CD4-positive, alpha-beta T cell (primary cell): ENCODE measurements around the gene CTLA4. TPM values are rescaled to one million over a fixed set of nuclear protein-coding genes. Genes with fewer than 3 reads are reported as not detected.

ENCODE experiments used
- ATAC-seq: fragments of 200-7000 bp; cut with Tn5 transposase; one replicate; pipeline ENCODE4 v1.10.0; 2022; ENCODE audit warnings: mild to moderate bottlenecking; ENCODE audit not compliant: poor library complexity
- CTCF ChIA-PET: fragments of 350-600 bp; sonication (Branson Sonifier 250); formaldehyde crosslinking; loops from one replicate; lab custom pipeline; 2021; ENCODE audit warnings: antibody characterized with exemption, inconsistent platforms; lab: Charles Lee
- POLR2A ChIA-PET: fragments of 350-600 bp; sonication (Branson Sonifier 250); formaldehyde crosslinking; loops from one replicate; lab custom pipeline; 2021; ENCODE audit warnings: antibody characterized with exemption, inconsistent platforms; lab: Charles Lee
- DNase-seq, 14 experiments: peaks; one replicate each; pipeline ENCODE4 v3.0.0-alpha.2; 2013 to 2020; ENCODE audit warnings: mixed read lengths in 2 of 14
- H3K27ac ChIP-seq, 2 donors: one replicate each; pipeline versions ENCODE4 v1.5.1 to v1.7.0; 2013; ENCODE audit warnings: low read length in 2 of 2, low read depth in 1 of 2, mild to moderate bottlenecking in 1 of 2
- H3K27me3 ChIP-seq, 2 experiments: 1 replicate in 1 of 2; 2 replicates in 1 of 2; pipeline versions ENCODE4 v1.6.1 to v1.7.0; 2013; ENCODE audit warnings: low read length in 2 of 2, control low read depth in 1 of 2, mild to moderate bottlenecking in 1 of 2, moderate library complexity in 1 of 2; ENCODE audit not compliant: insufficient read depth in 2 of 2, control insufficient read depth in 1 of 2
- H3K36me3 ChIP-seq: one replicate; pipeline ENCODE4 v1.6.1; 2013; ENCODE audit warnings: low read length, control low read depth; ENCODE audit not compliant: insufficient read depth
- H3K4me1 ChIP-seq: one replicate; pipeline ENCODE4 v1.6.1; 2013; ENCODE audit warnings: low read length, control low read depth; ENCODE audit not compliant: insufficient read depth
- H3K4me3 ChIP-seq: one replicate; pipeline ENCODE4 v1.5.1; 2013; ENCODE audit warnings: mild to moderate bottlenecking, low read length, moderate library complexity
- H3K9me3 ChIP-seq, 2 experiments: 1 replicate in 1 of 2; 2 replicates in 1 of 2; pipeline versions ENCODE4 v1.6.1 to v1.7.0; 2013; ENCODE audit warnings: low read length in 2 of 2, mild to moderate bottlenecking in 2 of 2, control low read depth in 1 of 2, moderate library complexity in 1 of 2; ENCODE audit not compliant: control insufficient read depth in 1 of 2, insufficient read depth in 1 of 2
- H3K27ac Mint-ChIP-seq: one replicate; pipeline ENCODE4 v1.8.0; 2020; ENCODE audit warnings: mixed read lengths
- H3K27me3 Mint-ChIP-seq: one replicate; pipeline ENCODE4 v1.8.0; 2021; ENCODE audit warnings: mixed read lengths
- H3K36me3 Mint-ChIP-seq: one replicate; pipeline ENCODE4 v1.8.0; 2021; ENCODE audit warnings: low read depth, mixed read lengths
- H3K4me1 Mint-ChIP-seq: one replicate; pipeline ENCODE4 v1.8.0; 2021; ENCODE audit warnings: low read depth, mixed read lengths
- H3K4me3 Mint-ChIP-seq: one replicate; pipeline ENCODE4 v1.8.0; 2020; ENCODE audit warnings: mild to moderate bottlenecking, mixed read lengths
- H3K9me3 Mint-ChIP-seq: one replicate; pipeline ENCODE4 v1.8.0; 2020; ENCODE audit warnings: mixed read lengths
- CTCF ChIP-seq: fragments of 200-600 bp; IDR thresholded peaks from one replicate; pipeline ENCODE4 v1.8.0; 2022; ENCODE audit warnings: antibody characterized with exemption, mild to moderate bottlenecking
- intact Hi-C, 2 experiments: fragments of 100-400 bp; cut with DNase I in 1 of 2; cut with micrococcal nuclease in 1 of 2; formaldehyde crosslinking; loops; one replicate each; pipeline versions ENCODE4 v1.15.1 to v1.9.0; 2023 to 2025; cut with DNase I, micrococcal nuclease
- total RNA-seq, 174 experiments: library from RNA in 2 of 174; stranded (reverse) in 2 of 174; gene quantifications; one replicate each; pipeline ENCODE4 v1.2.3 and lab custom pipeline; 2021 to 2026

The CTLA4 gene
- total RNA-seq, 2 experiments from 2014 or later, result 49.8 to 52.0 TPM

- H3K36me3 ChIP-seq, result no peaks in the 10 kb centered on the region
- peak overlapping the region; percentile 25 for H3K4me3 Mint-ChIP-seq
- H3K27ac ChIP-seq, result peak overlapping the region in 1 of 2 donors; percentile 16
Observed at GRCh38 chr2:203861197-203861596, 6.4 kb upstream of the CTLA4 start.

GRCh38 chr2:203861607-203862006, 6.0 kb upstream of the CTLA4 start:
- H3K4me1 Mint-ChIP-seq, result peaks cover 66% of the 10 kb centered on the region
- H3K27me3 Mint-ChIP-seq, result no peaks in the 10 kb centered on the region
- H3K9me3 ChIP-seq, result peaks cover 0 to 3% of the 10 kb centered on the region in 2 experiments
- no peak overlapping the region for H3K4me3 ChIP-seq
- DNase-seq, result no peak
- CTCF ChIA-PET, result interaction anchor here (1.2 kb wide), 1 partner anchor 46 kb away, joined by 3 read pairs; no protein-coding TSS in a partner anchor
- H3K27me3 ChIP-seq, result no peaks in the 10 kb centered on the region
- TF ChIP-seq CTCF, result no peak
- intact Hi-C loops, result no loop called here
- POLR2A ChIA-PET, result interaction anchor here (0.7 to 4.5 kb wide), 7 partner anchors 8 to 96 kb away, joined by 3 to 37 read pairs (median 7); no protein-coding TSS in a partner anchor
- no peaks in the 10 kb centered on the region for H3K36me3 ChIP-seq
- peaks cover 29% of the 10 kb centered on the region for H3K4me1 ChIP-seq
- peak overlapping the region; percentile 67 for H3K27ac Mint-ChIP-seq
- no peak overlapping the region for H3K4me3 Mint-ChIP-seq
- H3K27ac ChIP-seq, result no peak overlapping the region
- ATAC-seq, result no peak
- peaks cover 7% of the 10 kb centered on the region for H3K9me3 Mint-ChIP-seq
- H3K36me3 Mint-ChIP-seq, result no peaks in the 10 kb centered on the region

More at GRCh38 chr2:203861197-203861596, 6.4 kb upstream of the CTLA4 start:
- Histone ChIP-seq H3K4me1 (peaks cover 26% of the 10 kb centered on the region), H3K4me3 (no peak overlapping the region), H3K9me3 (peaks cover 0 to 3% of the 10 kb centered on the region in 2 experiments), H3K27me3 (no peaks in the 10 kb centered on the region)
- intact Hi-C loops, result no loop called here
- ChIA-PET POLR2A (interaction anchor here (1.2 to 4.5 kb wide), 5 partner anchors 9 to 49 kb away, joined by 4 to 37 read pairs (median 10); no protein-coding TSS in a partner anchor), CTCF (interaction anchor here (1.2 kb wide), 1 partner anchor 46 kb away, joined by 3 read pairs; no protein-coding TSS in a partner anchor)
- no peak for TF ChIP-seq CTCF
- Mint-ChIP-seq H3K4me1 (peaks cover 66% of the 10 kb centered on the region), H3K27me3 (no peaks in the 10 kb centered on the region), H3K9me3 (peaks cover 7% of the 10 kb centered on the region), H3K27ac (peak overlapping the region; percentile 67), H3K36me3 (no peaks in the 10 kb centered on the region)
- DNase-seq, result peak in 2 of 14 experiments; percentile 20 to 44
- peak; percentile 64 for ATAC-seq

GRCh38 chr2:203869223-203870042, 1.9 kb downstream of the CTLA4 start:
- ChIA-PET POLR2A (interaction anchor here (0.6 to 4.2 kb wide), 16 partner anchors 7 to 162 kb away, joined by 3 to 30 read pairs (median 10); no protein-coding TSS in a partner anchor), CTCF (interaction anchor here (1.3 to 3.0 kb wide), 3 partner anchors 11 to 54 kb away, joined by 5 to 9 read pairs (median 6); no protein-coding TSS in a partner anchor)
- Mint-ChIP-seq H3K27ac (peak overlapping the region; percentile 93), H3K9me3 (peaks cover 1% of the 10 kb centered on the region), H3K4me3 (peak overlapping the region; percentile 89), H3K4me1 (peaks cover 88% of the 10 kb centered on the region), H3K27me3 (no peaks in the 10 kb centered on the region), H3K36me3 (peaks cover 47% of the 10 kb centered on the region)
- H3K27ac ChIP-seq, result peak overlapping the region; percentile 48 to 62
- intact Hi-C loops, result loop anchor here in 1 of 2 experiments (2.0 kb wide), 1 partner anchor 39 kb away; no protein-coding TSS in a partner anchor
- H3K9me3 ChIP-seq, result peaks cover 0 to 3% of the 10 kb centered on the region in 2 experiments
- no peaks in the 10 kb centered on the region for H3K27me3 ChIP-seq
- peaks cover 61% of the 10 kb centered on the region for H3K4me1 ChIP-seq
- TF ChIP-seq CTCF, result no peak
- peak; percentile 35 to 80 (median 60) for DNase-seq
- peaks cover 20% of the 10 kb centered on the region for H3K36me3 ChIP-seq
- peak; percentile 78 for ATAC-seq
- H3K4me3 ChIP-seq, result peak overlapping the region; percentile 58
